GM21576 (cell line): Measurements from ENCODE around the gene CAAP1.
"Not testable (repeated sequence)": the region's sequence is repeated elsewhere in the genome, so short reads cannot be mapped to it uniquely, and the experiment has no call there.

ENCODE experiments used
- ATAC-seq: cut with Tn5 transposase; IDR thresholded peaks from one replicate; pipeline ENCODE4 v1.9.1; 2021; ENCODE audit warnings: mild to moderate bottlenecking, moderate library complexity; ENCODE audit not compliant: unreplicated experiment

CAAP1 gene, protein sequence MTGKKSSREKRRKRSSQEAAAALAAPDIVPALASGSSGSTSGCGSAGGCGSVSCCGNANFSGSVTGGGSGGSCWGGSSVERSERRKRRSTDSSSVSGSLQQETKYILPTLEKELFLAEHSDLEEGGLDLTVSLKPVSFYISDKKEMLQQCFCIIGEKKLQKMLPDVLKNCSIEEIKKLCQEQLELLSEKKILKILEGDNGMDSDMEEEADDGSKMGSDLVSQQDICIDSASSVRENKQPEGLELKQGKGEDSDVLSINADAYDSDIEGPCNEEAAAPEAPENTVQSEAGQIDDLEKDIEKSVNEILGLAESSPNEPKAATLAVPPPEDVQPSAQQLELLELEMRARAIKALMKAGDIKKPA

DNA sequence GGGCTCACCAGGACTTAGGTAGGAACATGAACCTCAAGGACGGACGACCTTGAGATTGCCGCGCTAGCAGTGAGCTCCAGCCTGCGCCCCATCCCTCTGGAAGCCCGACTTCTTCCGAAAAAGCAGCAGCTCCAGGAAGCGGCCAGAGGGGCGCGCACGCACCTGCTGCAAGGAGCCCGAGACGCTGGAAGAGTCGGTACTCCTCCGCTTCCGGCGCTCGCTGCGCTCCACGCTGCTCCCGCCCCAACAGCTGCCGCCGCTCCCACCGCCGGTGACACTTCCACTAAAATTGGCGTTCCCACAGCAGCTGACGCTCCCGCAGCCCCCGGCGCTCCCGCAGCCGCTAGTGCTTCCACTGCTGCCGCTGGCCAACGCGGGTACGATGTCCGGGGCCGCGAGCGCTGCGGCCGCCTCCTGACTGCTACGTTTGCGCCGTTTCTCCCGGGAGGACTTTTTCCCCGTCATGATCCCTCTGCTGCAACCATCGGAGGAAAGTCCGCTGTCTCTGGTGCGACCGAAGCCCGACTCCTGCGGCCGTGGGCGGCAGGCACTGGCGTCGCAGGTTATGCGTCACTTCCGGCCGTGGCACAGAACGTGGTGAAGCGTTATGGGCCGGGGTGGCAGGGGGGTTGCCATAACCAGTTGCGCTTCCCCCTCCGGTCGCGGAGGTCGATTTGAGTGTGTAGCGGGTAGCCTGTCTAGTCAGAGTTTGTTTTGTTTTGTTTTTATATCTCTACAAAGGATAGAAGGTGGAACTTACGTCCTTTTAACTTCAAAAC is at the start of gene CAAP1:
Gene CAAP1, minus strand, starts transcription at position 552 of the 779 bp plus-strand sequence. Its CDS starts 87 bp downstream, at position 465.
- peak; percentile 94 for ATAC-seq

- no peak for ATAC-seq
Measured at GRCh38 chr9:26940779-26941178, 48.2 kb upstream of the CAAP1 start.

DNA sequence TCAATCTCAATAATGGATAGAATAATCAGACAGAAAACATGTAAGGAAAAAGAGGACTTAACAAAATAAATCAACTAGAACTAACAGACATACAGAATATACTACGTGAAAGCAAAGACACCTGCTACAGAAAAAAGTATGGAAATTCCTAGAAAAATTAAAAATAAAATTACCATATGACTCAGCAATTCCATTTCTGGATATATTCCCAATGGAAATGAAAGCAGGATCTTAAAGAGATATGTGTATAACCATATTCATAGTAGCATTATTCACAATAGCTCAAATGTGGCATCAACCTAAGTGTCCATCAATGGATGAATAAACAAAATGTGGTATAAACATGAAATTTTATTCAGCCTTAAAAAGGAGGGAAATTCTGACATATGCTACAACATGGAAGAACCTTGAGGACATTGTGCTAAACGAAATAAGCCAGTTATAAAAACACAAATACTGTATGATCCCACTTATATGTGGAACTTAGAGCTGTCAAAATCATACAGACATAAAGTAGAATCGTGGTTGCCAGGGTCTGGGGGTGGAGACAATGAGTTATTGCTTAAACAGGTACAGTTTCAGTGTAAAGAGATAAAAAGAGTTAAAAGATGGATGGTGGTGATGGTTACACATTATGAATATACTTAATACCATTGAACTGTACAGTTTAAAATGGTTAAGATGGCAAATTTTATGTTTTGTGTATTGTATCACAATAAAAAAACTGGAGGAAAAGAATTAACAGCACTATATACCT is 47.5 kb upstream of the CAAP1 start:
- ATAC-seq: no peak

- ATAC-seq: no peak
Measured at GRCh38 chr9:26937816-26938371, 45.3 kb upstream of the CAAP1 start.

DNA sequence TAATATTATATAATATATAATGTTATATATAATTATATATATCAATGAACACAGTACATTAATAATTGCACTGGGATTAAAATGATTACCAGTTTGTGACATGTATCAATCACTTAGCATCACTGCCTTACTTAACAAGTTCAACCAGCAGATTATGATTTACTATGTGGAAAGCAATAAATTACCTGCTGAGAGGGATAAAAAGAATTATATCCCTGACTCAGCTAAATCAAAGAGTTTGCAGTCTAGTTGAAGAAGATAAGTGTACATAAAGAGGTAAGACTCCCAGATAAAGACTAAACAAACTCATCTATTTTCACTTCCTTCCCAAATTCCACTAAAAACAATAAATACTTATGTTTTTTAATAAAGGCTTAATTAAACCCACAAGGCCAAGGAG is 43.2 kb upstream of the CAAP1 start:
- no peak for ATAC-seq

- ATAC-seq: no peak
Measured at GRCh38 chr9:26928902-26929495, 36.4 kb upstream of the CAAP1 start.

- ATAC-seq: no peak
Measured at GRCh38 chr9:26925609-26926008, 33.0 kb upstream of the CAAP1 start.

DNA sequence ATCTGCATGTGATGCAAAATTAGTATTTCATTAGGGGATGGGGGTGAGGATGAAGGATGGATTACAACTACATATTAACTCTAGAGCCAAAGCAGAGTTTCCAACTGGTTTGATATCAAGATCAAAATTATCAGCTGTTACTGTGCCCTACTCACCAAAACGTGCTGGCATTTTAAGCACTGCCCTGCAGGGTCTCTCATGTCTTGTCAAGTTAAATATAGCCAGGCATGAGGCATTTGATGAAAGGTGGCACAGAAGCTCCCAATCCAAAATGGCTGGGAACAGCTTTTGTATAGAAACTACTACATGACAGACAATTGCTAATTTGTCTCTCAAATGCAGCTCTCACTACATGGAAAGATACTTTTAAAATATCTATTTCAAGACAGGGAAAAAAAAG is 27.1 kb upstream of the CAAP1 start:
- no peak for ATAC-seq

DNA sequence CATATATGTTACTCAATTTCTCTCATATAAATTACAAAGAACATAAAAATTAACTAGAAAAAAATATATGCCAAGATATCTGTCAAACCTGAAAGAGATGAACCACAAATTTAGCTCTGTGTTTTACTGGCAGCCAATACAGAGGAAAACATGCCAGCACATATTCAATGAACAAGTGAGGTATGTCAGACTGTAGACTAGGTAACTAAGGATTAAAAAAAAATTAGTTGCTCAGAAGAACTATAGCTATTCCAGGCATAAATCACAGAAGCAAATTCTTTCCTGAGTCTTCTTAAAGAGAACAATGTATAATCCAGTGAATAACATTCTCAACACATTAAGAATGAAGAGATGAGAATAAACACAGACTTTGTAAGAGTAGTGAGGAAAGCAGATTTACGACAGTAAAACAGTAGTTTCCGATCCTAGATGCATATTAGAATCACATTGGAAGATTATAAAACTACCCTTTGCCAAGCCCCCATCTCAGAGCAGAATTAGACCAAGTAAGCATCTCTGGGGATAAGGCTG is 20.6 kb upstream of the CAAP1 start:
- no peak for ATAC-seq

- ATAC-seq: no peak
Measured at GRCh38 chr9:26904671-26905070, 12.1 kb upstream of the CAAP1 start.

GRCh38 chr9:26904070-26904469 is 11.5 kb upstream of the CAAP1 start:
- ATAC-seq: no peak

GRCh38 chr9:26893030-26893676 is 551 bp upstream of the CAAP1 start:
- ATAC-seq: no peak

GRCh38 chr9:26891726-26892125 is 876 bp downstream of the CAAP1 start:
- ATAC-seq: no peak

DNA sequence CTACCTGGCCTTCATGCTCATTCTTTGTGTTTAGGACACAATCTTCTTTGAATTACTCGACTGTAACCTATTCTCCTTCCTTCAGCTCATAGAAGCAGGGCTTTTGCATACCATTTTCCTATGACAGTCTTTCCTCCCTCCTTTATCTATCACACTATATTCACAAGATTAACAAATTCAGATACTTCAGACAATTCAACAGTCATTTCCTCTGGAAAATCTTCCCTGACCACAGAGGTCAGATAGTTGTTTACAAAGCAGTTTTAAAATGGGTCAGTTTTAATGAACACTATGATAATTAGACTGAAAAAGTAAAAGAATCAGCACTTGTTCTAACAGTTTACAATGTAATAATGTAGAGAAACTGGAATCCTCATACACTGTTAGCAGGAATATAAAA is 4.3 kb downstream of the CAAP1 start:
- ATAC-seq: no peak

- no peak for ATAC-seq
Measured at GRCh38 chr9:26882154-26882553, 10.4 kb downstream of the CAAP1 start.

- no peak for ATAC-seq
Measured at GRCh38 chr9:26880262-26880661, 12.3 kb downstream of the CAAP1 start.

GRCh38 chr9:26875155-26875554 is 17.4 kb downstream of the CAAP1 start:
- ATAC-seq: not testable (repeated sequence)

DNA sequence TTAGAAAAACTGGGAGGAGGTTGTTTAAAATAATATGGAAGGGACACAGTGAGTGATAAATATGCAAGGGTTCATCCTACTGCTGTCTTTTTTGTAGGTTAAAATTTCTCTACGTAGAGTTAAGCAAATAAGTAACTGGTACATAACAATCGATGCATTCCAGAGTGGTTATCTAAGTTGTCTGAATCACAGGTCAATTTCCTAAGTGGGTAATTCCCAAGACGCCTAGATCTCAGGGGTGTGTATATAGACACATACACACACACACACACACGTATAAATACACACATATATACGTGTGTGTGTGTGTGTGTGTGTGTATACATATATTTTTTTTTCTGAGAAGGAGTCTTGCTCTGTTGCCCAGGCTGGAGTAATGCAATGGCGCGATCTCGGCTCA is 22.3 kb downstream of the CAAP1 start:
- ATAC-seq: no peak

DNA sequence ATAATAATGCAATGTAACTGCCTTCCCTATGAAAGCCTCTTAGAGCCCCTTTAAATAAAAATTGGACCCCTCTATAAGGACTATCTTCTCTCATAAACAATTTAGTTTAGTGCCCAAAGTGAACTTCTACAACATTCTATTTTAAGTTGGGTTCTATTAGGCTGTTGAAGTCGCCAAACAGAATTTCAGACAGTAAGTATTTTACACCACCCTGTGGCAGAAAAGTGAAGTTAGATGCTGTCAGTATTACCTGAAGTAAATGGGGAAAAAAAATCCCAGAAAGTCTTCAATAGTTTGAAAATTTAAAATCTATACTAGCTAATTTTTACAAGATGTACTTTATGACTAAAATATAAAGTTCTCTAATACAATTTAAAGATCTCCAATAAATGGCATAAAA is 29.5 kb downstream of the CAAP1 start:
- ATAC-seq: no peak

DNA sequence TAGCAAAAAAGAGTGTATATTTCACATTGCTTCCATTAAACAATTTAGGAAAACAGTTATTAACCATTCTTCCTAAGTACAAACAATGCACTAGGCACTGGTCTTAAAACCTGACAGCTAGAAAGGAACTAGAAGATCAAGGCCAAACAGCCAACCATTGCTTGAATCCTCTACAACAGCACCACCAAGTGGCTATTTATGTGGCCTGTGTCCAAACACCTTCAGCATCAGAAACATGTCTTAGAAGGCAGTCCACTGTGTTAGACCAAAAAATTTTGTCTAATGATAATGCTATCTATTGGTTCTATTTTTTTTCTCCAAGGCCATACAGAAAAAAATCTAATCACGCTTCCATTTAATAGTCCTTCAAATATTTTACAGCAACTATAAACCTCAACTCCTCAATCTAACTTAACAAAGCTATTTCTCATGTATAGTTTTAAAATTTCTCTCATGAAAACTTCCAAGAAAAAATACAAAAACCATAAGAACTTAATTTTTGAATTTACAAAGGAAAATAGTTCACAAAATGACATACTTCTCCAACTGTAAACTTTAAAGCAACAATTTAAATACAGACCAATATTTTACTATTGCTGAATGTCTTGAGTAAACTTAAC is 36.1 kb downstream of the CAAP1 start:
- ATAC-seq: peak; percentile 77
